Measurements from ENCODE around the gene CADPS.

CADPS gene

GRCh38 chr3:62611541-62612240 lies 263.5 kb downstream of the CADPS start:
- Mint-ChIP-seq H3K36me3 (ENCODE audit: low read depth) (no peaks in the 10 kb centered on the region), H3K27ac (no peak overlapping the region), H3K4me1 (ENCODE audit: low read depth) (no peaks in the 10 kb centered on the region), H3K27me3 (peaks cover 10% of the 10 kb centered on the region), H3K9me3 (no peaks in the 10 kb centered on the region), H3K4me3 (no peak overlapping the region)

- no peak overlapping the region for H3K4me3 Mint-ChIP-seq
- peaks cover 6% of the 10 kb centered on the region for H3K27me3 Mint-ChIP-seq
- H3K4me1 Mint-ChIP-seq (ENCODE audit: low read depth): no peaks in the 10 kb centered on the region
- H3K36me3 Mint-ChIP-seq (ENCODE audit: low read depth): no peaks in the 10 kb centered on the region
- no peaks in the 10 kb centered on the region for H3K9me3 Mint-ChIP-seq
- H3K27ac Mint-ChIP-seq: no peak overlapping the region
These were observed 267.8 kb downstream of the CADPS start for GRCh38 chr3:62607287-62608029.

GRCh38 chr3:62605413-62606068 lies 269.7 kb downstream of the CADPS start:
- Mint-ChIP-seq H3K9me3 (no peaks in the 10 kb centered on the region), H3K4me1 (ENCODE audit: low read depth) (no peaks in the 10 kb centered on the region), H3K27me3 (no peaks in the 10 kb centered on the region), H3K27ac (no peak overlapping the region), H3K4me3 (no peak overlapping the region), H3K36me3 (ENCODE audit: low read depth) (no peaks in the 10 kb centered on the region)

GRCh38 chr3:62604751-62605351 lies 270.4 kb downstream of the CADPS start:
- Mint-ChIP-seq H3K36me3 (ENCODE audit: low read depth) (no peaks in the 10 kb centered on the region), H3K27me3 (no peaks in the 10 kb centered on the region), H3K4me1 (ENCODE audit: low read depth) (no peaks in the 10 kb centered on the region), H3K27ac (no peak overlapping the region), H3K9me3 (no peaks in the 10 kb centered on the region), H3K4me3 (no peak overlapping the region)

GRCh38 chr3:62604298-62604697 lies 270.9 kb downstream of the CADPS start:
- Mint-ChIP-seq H3K27ac (no peak overlapping the region), H3K4me3 (no peak overlapping the region), H3K4me1 (ENCODE audit: low read depth) (no peaks in the 10 kb centered on the region), H3K36me3 (ENCODE audit: low read depth) (no peaks in the 10 kb centered on the region), H3K9me3 (no peaks in the 10 kb centered on the region), H3K27me3 (no peaks in the 10 kb centered on the region)

- no peaks in the 10 kb centered on the region for H3K9me3 Mint-ChIP-seq
- no peak overlapping the region for H3K27ac Mint-ChIP-seq
- H3K4me3 Mint-ChIP-seq: no peak overlapping the region
- no peaks in the 10 kb centered on the region for H3K36me3 Mint-ChIP-seq (ENCODE audit: low read depth)
- H3K4me1 Mint-ChIP-seq (ENCODE audit: low read depth): no peaks in the 10 kb centered on the region
- H3K27me3 Mint-ChIP-seq: no peaks in the 10 kb centered on the region
These were observed 272.2 kb downstream of the CADPS start for GRCh38 chr3:62602987-62603386.

- H3K27me3 Mint-ChIP-seq: no peaks in the 10 kb centered on the region
- no peak overlapping the region for H3K27ac Mint-ChIP-seq
- no peaks in the 10 kb centered on the region for H3K4me1 Mint-ChIP-seq (ENCODE audit: low read depth)
- no peak overlapping the region for H3K4me3 Mint-ChIP-seq
- H3K9me3 Mint-ChIP-seq: no peaks in the 10 kb centered on the region
- H3K36me3 Mint-ChIP-seq (ENCODE audit: low read depth): no peaks in the 10 kb centered on the region
These were observed 273.0 kb downstream of the CADPS start for GRCh38 chr3:62602129-62602770.

GRCh38 chr3:62601238-62602070 lies 273.8 kb downstream of the CADPS start:
- no peak overlapping the region for H3K27ac Mint-ChIP-seq
- no peaks in the 10 kb centered on the region for H3K9me3 Mint-ChIP-seq
- H3K36me3 Mint-ChIP-seq (ENCODE audit: low read depth): no peaks in the 10 kb centered on the region
- H3K4me1 Mint-ChIP-seq (ENCODE audit: low read depth): no peaks in the 10 kb centered on the region
- H3K4me3 Mint-ChIP-seq: no peak overlapping the region
- no peaks in the 10 kb centered on the region for H3K27me3 Mint-ChIP-seq

- H3K9me3 Mint-ChIP-seq: no peaks in the 10 kb centered on the region
- H3K4me1 Mint-ChIP-seq (ENCODE audit: low read depth): no peaks in the 10 kb centered on the region
- H3K36me3 Mint-ChIP-seq (ENCODE audit: low read depth): no peaks in the 10 kb centered on the region
- no peak overlapping the region for H3K27ac Mint-ChIP-seq
- no peak overlapping the region for H3K4me3 Mint-ChIP-seq
- no peaks in the 10 kb centered on the region for H3K27me3 Mint-ChIP-seq
These were observed 275.2 kb downstream of the CADPS start for GRCh38 chr3:62600033-62600432.

- Mint-ChIP-seq H3K4me3 (no peak overlapping the region), H3K9me3 (no peaks in the 10 kb centered on the region), H3K27me3 (peaks cover 5% of the 10 kb centered on the region), H3K36me3 (ENCODE audit: low read depth) (no peaks in the 10 kb centered on the region), H3K27ac (no peak overlapping the region), H3K4me1 (ENCODE audit: low read depth) (no peaks in the 10 kb centered on the region)
These were observed 277.7 kb downstream of the CADPS start for GRCh38 chr3:62597491-62597890.

- no peaks in the 10 kb centered on the region for H3K9me3 Mint-ChIP-seq
These were observed 282.8 kb downstream of the CADPS start for GRCh38 chr3:62592408-62592807.

GRCh38 chr3:62589078-62589477 lies 286.1 kb downstream of the CADPS start:
- H3K36me3 Mint-ChIP-seq (ENCODE audit: low read depth): no peaks in the 10 kb centered on the region
- H3K27ac Mint-ChIP-seq: no peak overlapping the region
- H3K27me3 Mint-ChIP-seq: no peaks in the 10 kb centered on the region
- H3K9me3 Mint-ChIP-seq: no peaks in the 10 kb centered on the region
- H3K4me3 Mint-ChIP-seq: no peak overlapping the region
- no peaks in the 10 kb centered on the region for H3K4me1 Mint-ChIP-seq (ENCODE audit: low read depth)

More at GRCh38 chr3:62592408-62592807, 282.8 kb downstream of the CADPS start:
- Mint-ChIP-seq H3K36me3 (ENCODE audit: low read depth) (no peaks in the 10 kb centered on the region), H3K27ac (no peak overlapping the region), H3K4me1 (ENCODE audit: low read depth) (no peaks in the 10 kb centered on the region), H3K27me3 (peaks cover 5% of the 10 kb centered on the region), H3K4me3 (no peak overlapping the region)

GRCh38 chr3:62587579-62588031 lies 287.6 kb downstream of the CADPS start:
- Mint-ChIP-seq H3K27me3 (no peaks in the 10 kb centered on the region), H3K36me3 (ENCODE audit: low read depth) (no peaks in the 10 kb centered on the region)

GRCh38 chr3:62587169-62587568 lies 288.0 kb downstream of the CADPS start:
- no peaks in the 10 kb centered on the region for H3K27me3 Mint-ChIP-seq
- H3K27ac Mint-ChIP-seq: no peak overlapping the region
- H3K36me3 Mint-ChIP-seq (ENCODE audit: low read depth): no peaks in the 10 kb centered on the region
- H3K4me1 Mint-ChIP-seq (ENCODE audit: low read depth): no peaks in the 10 kb centered on the region
- no peaks in the 10 kb centered on the region for H3K9me3 Mint-ChIP-seq
- H3K4me3 Mint-ChIP-seq: no peak overlapping the region

More at GRCh38 chr3:62587579-62588031, 287.6 kb downstream of the CADPS start:
- Mint-ChIP-seq H3K4me3 (no peak overlapping the region), H3K4me1 (ENCODE audit: low read depth) (no peaks in the 10 kb centered on the region), H3K9me3 (no peaks in the 10 kb centered on the region), H3K27ac (no peak overlapping the region)

Data from stimulated activated naive CD8-positive, alpha-beta T cell treated with anti-CD3 and anti-CD28 coated beads, Interleukin-15, Interleukin-2, amounts not matched to agents 100 ng/mL and 50 ng/mL, for 24 hours (primary cell).